Measurements from ENCODE around the gene TTLL12.

- TF ChIP-seq POLR2A (IDR thresholded peaks at IDR 0.05) (no peak), POLR2AphosphoS5 (IDR thresholded peaks at IDR 0.05) (no peak)
Measured at GRCh38 chr22:43128928-43129424, 58.0 kb downstream of the TTLL12 start.
